Thymus (tissue), 11 donors: ENCODE measurements around the gene NCOA1. TPM values are rescaled to one million over a fixed set of nuclear protein-coding genes. Genes with fewer than 3 reads are reported as not detected.

Experiments used
- DNase-seq, 9 donors: peaks; one replicate each; pipeline ENCODE4 v3.0.0-alpha.2; 2013; ENCODE audit warnings: low spot score in 9 of 9, low read depth in 6 of 9, missing footprints in 1 of 9
- H3K27ac ChIP-seq, 2 donors: one replicate each; pipeline ENCODE4 v1.5.1; 2013; ENCODE audit warnings: control low read depth in 1 of 2, low read depth in 1 of 2, low read length in 1 of 2, mild to moderate bottlenecking in 1 of 2, moderate library complexity in 1 of 2
- H3K27me3 ChIP-seq, 2 donors: one replicate each; pipeline ENCODE4 v1.5.1; 2013; ENCODE audit warnings: low read length in 1 of 2; ENCODE audit not compliant: control insufficient read depth in 2 of 2, insufficient read depth in 1 of 2
- H3K36me3 ChIP-seq, 2 donors: one replicate each; pipeline ENCODE4 v1.5.1; 2013; ENCODE audit warnings: low read length in 1 of 2, mild to moderate bottlenecking in 1 of 2, moderate library complexity in 1 of 2; ENCODE audit not compliant: control insufficient read depth in 2 of 2, insufficient read depth in 2 of 2
- H3K4me1 ChIP-seq, 2 donors: one replicate each; pipeline ENCODE4 v1.5.1; 2013; ENCODE audit warnings: low read length in 2 of 2; ENCODE audit not compliant: control insufficient read depth in 2 of 2, insufficient read depth in 2 of 2
- H3K4me3 ChIP-seq, 2 donors: one replicate each; pipeline ENCODE4 v1.5.1; 2013; ENCODE audit warnings: low read length in 2 of 2, control low read depth in 1 of 2, mild to moderate bottlenecking in 1 of 2
- H3K9me3 ChIP-seq, 2 donors: one replicate each; pipeline ENCODE4 v1.5.1; 2013; ENCODE audit warnings: low read length in 1 of 2, mild to moderate bottlenecking in 1 of 2; ENCODE audit not compliant: control insufficient read depth in 2 of 2, insufficient read depth in 1 of 2
- WGBS: extraction: QIAGEN DNeasy Blood & Tissue Kit; methylation state at CpG from one replicate; pipeline ENCODE4 v1.1.7; 2013; 5-methylcytosine and 5-hydroxymethylcytosine counted together
- polyA plus RNA-seq: library from polyadenylated mRNA; stranded (reverse); fragments of 200-250 nt; gene quantifications from one replicate; pipeline ENCODE4 v1.2.3, GENCODE V29; 2013
- total RNA-seq: library from RNA; stranded (reverse); fragments of 120-200 nt; gene quantifications from one replicate; pipeline ENCODE4 v1.2.4, GENCODE V29; 2013
- donor health status: healthy.

NCOA1 gene
- total and polyA plus RNA-seq, 2 donors = 12.4 to 22.3 TPM

GRCh38 chr2:24762518-24762917, 271.5 kb downstream of the NCOA1 start:
- Histone ChIP-seq H3K27me3 (no peaks in the 10 kb centered on the region), H3K4me3 (no peak overlapping the region), H3K36me3 (peaks cover 29 to 43% of the 10 kb centered on the region in 2 donors), H3K4me1 (peaks cover 0 to 5% of the 10 kb centered on the region in 2 donors), H3K9me3 (no peaks in the 10 kb centered on the region), H3K27ac (no peak overlapping the region)
- DNase-seq = no peak
- WGBS = 95% methylated on average over 2 of the region's 2 CpGs

DNA sequence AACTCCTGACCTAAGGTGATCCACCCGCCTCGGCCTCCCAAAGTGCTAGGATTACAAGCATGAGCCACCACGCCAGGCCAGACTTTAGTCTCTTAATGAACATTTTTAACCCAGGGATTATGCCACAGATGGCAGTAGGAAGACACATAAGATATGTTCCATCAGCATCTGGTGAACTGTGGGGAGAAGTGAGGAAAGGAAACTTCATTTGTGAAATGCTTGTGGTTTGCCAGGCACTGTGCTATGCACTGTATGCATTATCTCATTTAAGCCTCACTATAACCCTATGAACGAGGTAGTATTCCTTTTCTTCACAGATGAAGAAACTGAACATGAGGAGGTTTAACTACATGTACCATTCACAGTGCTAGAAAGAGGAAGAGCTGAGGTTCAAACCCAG, 272.8 kb downstream of the NCOA1 start:
- DNase-seq = no peak
- H3K36me3 ChIP-seq = peaks cover 30 to 42% of the 10 kb centered on the region in 2 donors
- no peaks in the 10 kb centered on the region for H3K27me3 ChIP-seq
- H3K27ac ChIP-seq = no peak overlapping the region
- peaks cover 0 to 5% of the 10 kb centered on the region in 2 donors for H3K4me1 ChIP-seq
- H3K4me3 ChIP-seq = no peak overlapping the region
- no peaks in the 10 kb centered on the region for H3K9me3 ChIP-seq
- WGBS = 97% methylated on average over 4 of the region's 4 CpGs

- peak in 1 of 9 donors; percentile 15 for DNase-seq
- Histone ChIP-seq H3K9me3 (no peaks in the 10 kb centered on the region), H3K27me3 (no peaks in the 10 kb centered on the region), H3K36me3 (peaks cover 33 to 44% of the 10 kb centered on the region in 2 donors), H3K4me3 (no peak overlapping the region), H3K27ac (no peak overlapping the region), H3K4me1 (peaks cover 0 to 5% of the 10 kb centered on the region in 2 donors)
- 61% methylated on average over 6 of the region's 6 CpGs for WGBS
Observed at GRCh38 chr2:24766609-24767008, 275.6 kb downstream of the NCOA1 start.

DNA sequence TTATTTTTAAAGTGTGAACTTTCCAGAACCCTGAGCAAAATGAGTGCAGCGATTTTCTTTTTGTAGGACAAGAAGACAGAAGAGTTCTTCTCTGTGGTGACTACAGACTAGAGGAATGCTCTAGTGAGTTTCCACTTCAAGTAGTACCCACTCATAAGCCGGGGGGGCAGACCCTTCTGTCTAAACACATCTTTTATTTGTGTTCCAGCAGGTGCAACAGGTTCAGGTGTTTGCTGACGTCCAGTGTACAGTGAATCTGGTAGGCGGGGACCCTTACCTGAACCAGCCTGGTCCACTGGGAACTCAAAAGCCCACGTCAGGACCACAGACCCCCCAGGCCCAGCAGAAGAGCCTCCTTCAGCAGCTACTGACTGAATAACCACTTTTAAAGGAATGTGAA, 277.0 kb downstream of the NCOA1 start:
- Histone ChIP-seq H3K27ac (no peak overlapping the region), H3K4me1 (peaks cover 0 to 5% of the 10 kb centered on the region in 2 donors), H3K9me3 (no peaks in the 10 kb centered on the region), H3K4me3 (no peak overlapping the region), H3K36me3 (peaks cover 22 to 31% of the 10 kb centered on the region in 2 donors), H3K27me3 (no peaks in the 10 kb centered on the region)
- DNase-seq = no peak
- 97% methylated on average over 5 of the region's 5 CpGs for WGBS

DNA sequence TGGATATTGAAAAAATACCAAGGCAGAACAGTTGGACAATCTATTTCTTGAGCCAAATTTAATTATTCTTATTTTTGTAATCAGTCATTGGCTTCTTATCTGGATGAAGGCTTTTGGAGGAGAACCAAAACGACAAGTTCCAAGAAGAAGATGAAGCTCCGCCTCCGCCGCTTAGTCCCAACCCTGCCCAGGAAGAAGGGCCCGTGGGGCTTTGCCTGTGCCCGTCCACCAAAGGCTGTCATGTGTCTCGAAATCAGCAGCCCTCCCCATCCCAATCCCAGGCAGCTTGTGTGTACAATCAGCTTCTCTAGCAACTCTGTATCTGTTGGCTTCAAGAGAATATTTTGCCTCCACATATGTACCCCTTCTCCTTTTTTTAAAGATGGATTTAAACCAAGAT, 277.5 kb downstream of the NCOA1 start:
- DNase-seq = no peak
- Histone ChIP-seq H3K4me1 (peaks cover 0 to 5% of the 10 kb centered on the region in 2 donors), H3K27me3 (no peaks in the 10 kb centered on the region), H3K9me3 (no peaks in the 10 kb centered on the region), H3K36me3 (peaks cover 21 to 31% of the 10 kb centered on the region in 2 donors), H3K4me3 (no peak overlapping the region), H3K27ac (no peak overlapping the region)
- 96% methylated on average over 7 of the region's 7 CpGs for WGBS

DNA sequence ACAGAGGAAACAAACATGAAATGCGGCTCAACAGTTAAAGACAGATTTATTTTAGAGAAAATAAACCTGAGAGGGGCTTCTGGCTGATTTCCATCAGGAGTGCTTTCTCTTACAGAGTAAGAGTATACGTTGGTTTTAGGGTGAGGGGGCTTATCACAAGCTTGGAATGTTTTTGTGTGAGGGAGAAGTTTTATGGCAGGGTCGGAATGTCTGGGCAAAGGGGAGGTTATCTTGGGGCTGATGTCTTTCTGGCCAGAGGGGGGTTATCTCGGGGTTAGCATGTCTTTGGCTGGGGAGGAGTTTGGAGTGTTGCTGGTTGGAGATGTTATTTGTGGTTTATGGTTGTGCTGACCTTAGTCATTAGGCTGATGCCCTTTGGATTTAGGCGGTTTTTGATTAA, 280.0 kb downstream of the NCOA1 start:
- peaks cover 0 to 5% of the 10 kb centered on the region in 2 donors for H3K4me1 ChIP-seq

GRCh38 chr2:24771764-24772586, 280.9 kb downstream of the NCOA1 start:
- 98% methylated on average over 5 of the region's 5 CpGs for WGBS
- no peaks in the 10 kb centered on the region for H3K4me1 ChIP-seq
- H3K4me3 ChIP-seq = no peak overlapping the region
- no peak overlapping the region for H3K27ac ChIP-seq
- no peaks in the 10 kb centered on the region for H3K27me3 ChIP-seq
- peaks cover 13 to 16% of the 10 kb centered on the region in 2 donors for H3K36me3 ChIP-seq
- H3K9me3 ChIP-seq = no peaks in the 10 kb centered on the region
- DNase-seq = no peak

More for the DNA sequence above, 280.0 kb downstream of the NCOA1 start:
- Histone ChIP-seq H3K4me3 (no peak overlapping the region), H3K27me3 (no peaks in the 10 kb centered on the region), H3K9me3 (no peaks in the 10 kb centered on the region), H3K36me3 (peaks cover 13 to 21% of the 10 kb centered on the region in 2 donors), H3K27ac (no peak overlapping the region)
- no peak for DNase-seq
- 98% methylated on average over 5 of the region's 5 CpGs for WGBS

DNA sequence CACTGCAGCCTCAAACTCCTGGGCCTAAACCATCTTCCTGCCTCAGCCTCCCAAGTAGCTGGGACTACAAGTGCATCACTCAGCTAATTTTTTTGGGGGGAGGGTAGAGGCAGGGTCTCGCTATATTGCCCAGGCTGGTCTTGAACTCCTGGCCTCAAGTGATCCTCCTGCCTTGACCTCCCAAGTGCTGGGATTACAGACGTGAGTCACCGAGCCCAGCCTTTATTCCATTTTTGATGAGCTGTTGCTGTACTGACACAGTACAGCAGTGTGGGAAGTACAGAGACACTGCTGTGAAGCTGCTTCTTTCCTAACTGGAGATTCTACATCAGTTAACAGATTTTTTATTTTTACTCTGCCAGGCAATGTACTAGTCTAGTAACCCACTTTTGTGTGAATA, 283.3 kb downstream of the NCOA1 start:
- Histone ChIP-seq H3K9me3 (no peaks in the 10 kb centered on the region), H3K4me3 (no peak overlapping the region), H3K36me3 (peaks cover 3 to 6% of the 10 kb centered on the region in 2 donors), H3K27me3 (no peaks in the 10 kb centered on the region), H3K4me1 (no peaks in the 10 kb centered on the region), H3K27ac (no peak overlapping the region)
- no peak for DNase-seq
- WGBS = 96% methylated on average over 3 of the region's 3 CpGs

DNA sequence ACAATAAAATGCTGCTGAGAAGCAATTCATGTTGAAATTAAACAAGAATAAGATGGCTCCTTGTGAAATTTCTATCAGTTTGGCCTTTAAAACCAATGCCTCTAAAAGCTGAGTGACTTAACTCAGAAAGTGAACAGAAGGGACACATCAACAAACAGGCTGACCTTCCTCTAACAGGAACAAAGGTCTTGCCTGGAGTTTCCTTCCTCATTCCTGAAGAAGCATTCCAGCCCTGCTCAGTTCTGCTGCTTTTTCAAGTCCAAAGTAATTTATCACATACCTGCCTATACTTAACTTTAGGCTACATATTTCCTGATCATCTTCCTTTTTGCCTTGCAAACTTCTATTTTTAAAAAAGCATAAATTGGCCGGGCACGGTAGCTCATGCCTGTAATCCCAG, 288.1 kb downstream of the NCOA1 start:
- Histone ChIP-seq H3K36me3 (no peaks in the 10 kb centered on the region), H3K4me1 (no peaks in the 10 kb centered on the region), H3K4me3 (no peak overlapping the region), H3K27me3 (no peaks in the 10 kb centered on the region), H3K27ac (no peak overlapping the region), H3K9me3 (no peaks in the 10 kb centered on the region)
- 35% methylated on average over 2 of the region's 2 CpGs for WGBS
- no peak for DNase-seq
